Superior temporal gyrus (tissue), 1 donor: Measurements from ENCODE around the gene CCDC60.

ENCODE experiments used
- DNase-seq: peaks from one replicate; pipeline ENCODE4 v3.0.0-alpha.2; 2016; ENCODE audit errors: extremely low spot score

The CCDC60 gene

DNA sequence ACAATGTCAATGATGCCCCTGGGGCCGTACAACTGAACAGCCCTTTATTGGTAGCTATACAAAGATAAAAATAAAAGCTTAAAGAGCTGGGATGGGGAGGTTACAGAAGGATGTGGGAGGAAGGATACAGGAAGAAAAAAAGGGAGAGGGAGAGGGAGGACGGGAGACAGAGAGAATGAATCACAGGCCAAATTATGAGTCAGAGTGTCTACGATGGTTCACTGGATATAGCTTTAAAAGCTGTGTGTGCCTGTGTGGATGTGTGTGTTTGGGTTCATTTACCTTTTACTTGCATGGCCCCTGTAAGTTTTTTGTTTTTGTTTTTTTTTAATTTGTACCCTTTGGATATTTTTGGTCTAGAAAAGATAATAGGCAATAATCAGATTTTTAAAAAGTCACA, 111.9 kb downstream of the CCDC60 start:
- DNase-seq = peak; percentile 43

DNA sequence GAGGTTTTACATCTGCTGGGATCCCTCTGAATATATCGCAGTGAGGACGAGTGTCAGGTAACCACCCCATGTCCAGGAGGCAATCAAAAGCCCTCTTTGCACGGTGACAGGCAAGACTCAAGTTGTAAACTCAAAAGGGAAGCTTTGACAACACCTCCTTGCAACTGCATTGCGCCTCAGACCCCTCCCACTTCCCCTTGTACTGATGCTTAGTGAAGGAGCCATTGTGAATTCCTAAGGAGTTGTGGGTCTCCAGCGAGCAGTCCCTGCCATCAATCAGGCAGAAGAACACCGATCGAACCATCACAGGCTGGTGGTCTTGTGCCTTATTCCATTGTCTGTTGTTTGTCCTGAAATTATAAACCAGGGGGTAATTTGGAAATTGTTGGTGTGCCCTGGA, 112.6 kb downstream of the CCDC60 start:
- DNase-seq = no peak

DNA sequence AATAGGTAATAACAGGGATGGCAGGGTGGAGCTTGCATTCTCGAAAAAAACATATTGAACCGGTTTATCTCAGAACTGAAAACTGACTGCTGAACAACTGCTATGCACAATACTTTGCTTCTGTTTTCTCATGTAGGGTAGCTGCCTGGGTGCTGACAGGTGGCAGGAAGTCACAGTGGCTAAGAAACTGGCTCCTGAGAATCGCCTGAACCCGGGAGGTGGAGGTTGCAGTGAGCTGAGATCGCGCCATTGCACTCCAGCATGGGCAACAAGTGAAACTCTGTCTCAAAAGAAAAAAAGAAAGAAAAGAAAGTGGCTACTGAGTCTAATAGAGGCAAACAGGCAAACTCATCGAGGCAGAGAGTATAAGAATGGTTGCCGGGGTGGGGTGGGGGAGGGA, 113.1 kb downstream of the CCDC60 start:
- no peak for DNase-seq

DNA sequence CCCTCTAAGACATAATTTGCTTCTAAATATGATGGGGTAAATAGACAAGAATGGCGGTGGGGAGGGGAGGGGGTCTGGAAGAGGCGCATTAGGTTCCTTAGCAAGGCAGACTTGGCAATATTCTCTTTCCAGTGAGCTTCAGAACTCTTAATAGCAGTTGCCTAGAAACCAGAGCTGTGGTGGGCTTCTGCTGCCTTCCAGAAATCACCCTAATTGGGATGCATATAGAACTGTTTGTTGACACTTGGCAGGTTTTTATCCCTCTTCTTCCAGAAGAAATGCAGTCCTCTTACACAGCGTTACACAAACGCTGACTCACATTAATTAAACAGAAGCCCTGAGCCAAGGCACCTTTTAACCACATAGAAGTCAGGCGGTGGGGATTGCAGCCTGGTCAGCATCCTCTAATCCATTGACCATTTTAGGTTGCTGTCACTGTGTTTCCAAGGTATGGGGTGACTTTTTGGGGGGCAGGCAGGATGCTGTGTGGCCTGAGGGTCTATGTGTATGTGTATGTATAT, 114.1 kb downstream of the CCDC60 start:
- DNase-seq = no peak

DNA sequence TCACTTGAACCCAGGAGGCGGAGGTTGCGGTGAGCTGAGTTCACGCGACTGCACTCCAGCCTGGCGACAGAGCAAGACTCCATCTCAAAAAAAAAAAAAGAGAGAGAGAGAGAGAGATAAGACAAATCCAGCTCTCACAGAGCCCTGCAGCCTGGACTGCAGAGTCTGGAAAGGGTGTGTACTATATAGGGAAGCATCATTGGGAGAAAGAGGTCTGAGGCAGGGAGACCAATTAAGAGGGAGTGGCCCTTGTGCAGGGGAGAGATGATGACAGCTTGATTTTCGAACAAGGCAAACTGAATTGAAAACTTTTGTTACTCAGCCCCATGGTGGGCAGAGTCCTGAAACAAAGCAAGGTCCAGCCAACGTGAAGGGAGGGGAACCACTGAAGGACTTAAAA, 116.2 kb downstream of the CCDC60 start:
- no peak for DNase-seq

DNA sequence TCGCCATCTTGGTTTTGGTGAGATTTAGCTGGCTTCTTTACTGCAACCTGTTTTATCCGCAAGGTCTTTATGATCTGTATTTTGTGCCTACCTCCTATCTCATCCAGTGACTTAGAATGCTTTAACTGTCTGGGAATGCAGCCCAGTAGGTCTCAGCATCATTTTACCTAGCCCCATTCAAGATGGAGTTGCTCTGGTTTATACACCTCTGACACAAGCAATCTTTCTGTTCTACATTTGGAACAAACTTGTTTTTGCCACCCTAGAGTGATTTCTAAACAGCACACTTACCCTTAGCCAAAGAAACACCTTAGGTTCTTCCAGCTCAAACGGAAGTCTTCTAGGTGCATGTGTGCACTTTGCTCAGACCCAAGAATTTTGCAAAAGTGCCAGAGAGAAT, 122.3 kb downstream of the CCDC60 start:
- no peak for DNase-seq

DNA sequence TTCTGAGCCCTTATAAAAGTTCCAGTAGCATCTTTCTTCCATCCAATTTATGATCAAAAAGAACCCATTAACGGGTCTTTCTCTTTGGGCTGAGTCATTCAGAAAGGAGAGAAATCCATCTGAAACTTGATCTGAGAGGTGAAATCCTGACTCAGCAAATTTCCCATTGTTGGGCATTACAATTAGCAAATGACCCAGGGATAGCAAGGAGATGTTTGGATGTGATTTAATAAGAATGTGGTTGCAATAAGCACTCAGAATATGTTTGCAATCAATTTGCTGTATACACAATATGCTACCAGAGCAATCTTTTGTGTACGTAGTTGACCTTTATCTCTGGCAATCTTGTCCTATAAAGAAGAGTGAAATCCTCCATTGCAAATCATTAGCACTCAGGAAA, 122.7 kb downstream of the CCDC60 start:
- no peak for DNase-seq

DNA sequence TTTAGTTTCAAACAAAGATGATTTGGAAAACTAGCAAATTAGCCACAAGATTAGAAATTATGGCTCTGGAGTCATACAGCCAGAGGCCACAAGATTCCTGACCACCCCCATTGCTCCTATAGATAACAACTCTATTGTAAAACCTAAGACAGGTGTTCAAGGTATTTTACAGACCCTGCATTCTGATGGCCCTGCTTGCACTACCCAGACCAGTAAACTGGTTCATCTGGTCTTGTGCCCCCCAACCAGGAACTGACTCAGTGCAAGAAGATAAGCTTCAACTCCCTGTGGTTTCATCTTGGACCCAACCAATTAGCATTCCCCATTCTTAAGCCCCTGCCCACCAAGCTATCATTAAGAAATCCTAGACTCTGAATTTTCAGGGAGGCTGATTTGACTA, 125.0 kb downstream of the CCDC60 start:
- no peak for DNase-seq

DNA sequence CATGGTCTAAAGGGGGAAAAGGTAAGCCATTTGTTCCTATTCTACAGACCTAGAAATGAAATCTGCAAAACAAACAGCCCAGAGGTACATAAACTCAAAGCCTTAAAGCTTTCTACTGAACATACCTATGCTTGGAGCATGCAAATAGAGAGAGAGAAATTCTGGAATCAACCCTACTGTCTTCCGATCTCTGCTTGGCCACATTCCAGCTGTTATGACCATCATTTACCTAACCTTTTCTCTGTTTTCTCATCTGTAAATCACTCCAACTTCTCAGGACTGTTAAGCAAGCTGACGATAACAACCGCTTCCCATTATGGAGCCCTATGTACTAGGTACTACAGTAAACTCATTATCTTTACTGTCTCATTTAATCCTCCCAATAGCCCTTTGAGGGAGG, 126.3 kb downstream of the CCDC60 start:
- no peak for DNase-seq

DNA sequence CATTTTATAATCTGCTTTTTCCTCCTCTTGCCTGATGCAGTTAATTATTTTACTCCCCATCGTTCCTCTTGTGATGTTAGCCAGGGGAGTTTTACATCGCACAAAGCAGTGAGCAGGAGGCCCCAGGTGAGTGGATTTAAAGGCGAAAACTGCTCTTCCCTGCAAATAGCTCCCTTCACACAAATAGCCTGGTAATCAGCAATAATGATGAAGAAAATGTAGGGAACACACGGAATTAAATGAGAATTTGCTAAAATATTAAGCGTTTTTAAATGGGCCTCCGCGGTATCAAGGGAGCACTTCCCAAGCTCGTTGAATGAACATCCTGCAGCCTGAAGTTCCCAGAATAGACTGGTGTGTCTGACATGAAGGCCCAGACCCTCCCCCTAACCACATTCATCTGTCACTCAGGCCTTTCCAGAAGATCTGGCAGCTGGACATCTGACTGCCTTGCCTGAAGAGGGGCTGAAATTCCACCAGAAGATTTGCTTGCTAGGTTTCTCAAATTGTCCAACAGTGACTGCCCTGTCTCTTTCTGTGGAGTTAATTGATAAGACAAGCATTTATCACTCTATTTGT, 127.2 kb downstream of the CCDC60 start:
- no peak for DNase-seq

DNA sequence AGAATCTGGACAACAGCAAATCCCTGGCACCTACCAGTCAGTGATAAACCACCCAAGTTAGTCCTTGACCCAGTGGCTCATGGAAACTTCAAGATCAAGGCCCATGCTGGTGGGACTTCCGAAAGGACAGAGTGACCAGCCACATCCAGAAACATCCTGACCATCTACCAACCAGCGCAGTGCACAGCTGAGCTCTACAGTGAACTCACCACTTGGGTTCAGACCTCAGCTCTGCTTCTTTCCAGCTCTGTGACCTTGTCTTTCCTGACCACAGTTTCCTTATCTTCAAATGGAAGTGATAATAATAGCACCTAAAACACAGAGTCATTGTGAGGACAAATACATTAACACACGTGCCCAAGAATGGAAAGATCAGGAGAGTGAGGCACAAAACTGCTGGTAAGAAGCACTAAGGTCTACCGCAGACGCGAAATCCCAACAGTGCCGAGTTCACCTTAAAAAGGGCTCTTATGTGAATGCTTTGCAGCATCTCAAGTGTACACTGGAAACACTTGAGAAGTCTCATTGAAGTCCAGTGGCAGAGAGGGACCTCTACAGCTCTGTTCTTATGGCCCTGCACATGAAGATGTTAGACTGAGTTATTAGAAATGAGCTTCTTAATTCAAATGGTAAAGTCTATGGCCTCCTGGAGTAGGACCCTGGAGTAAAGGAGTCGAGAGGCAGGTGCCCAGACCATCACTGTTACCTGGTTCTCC, 128.8 kb downstream of the CCDC60 start:
- no peak for DNase-seq

DNA sequence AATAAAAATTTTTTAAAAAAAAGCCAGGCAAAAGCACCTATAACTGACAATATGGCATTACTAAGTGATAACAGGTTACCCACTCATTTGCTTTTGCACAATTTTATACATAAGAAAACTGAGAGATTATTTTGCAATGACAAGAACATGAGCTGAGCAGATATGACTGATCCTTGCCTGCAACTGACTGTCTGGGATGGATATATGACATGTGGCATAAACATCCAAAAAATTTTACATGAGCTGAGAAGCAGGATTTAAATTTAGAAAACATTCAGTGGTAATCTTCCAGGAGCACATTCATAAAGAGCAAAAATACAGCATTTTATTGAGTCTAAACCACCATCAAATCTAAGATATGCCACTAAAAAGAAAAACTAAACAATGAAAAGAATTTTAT, 133.8 kb downstream of the CCDC60 start:
- no peak for DNase-seq

DNA sequence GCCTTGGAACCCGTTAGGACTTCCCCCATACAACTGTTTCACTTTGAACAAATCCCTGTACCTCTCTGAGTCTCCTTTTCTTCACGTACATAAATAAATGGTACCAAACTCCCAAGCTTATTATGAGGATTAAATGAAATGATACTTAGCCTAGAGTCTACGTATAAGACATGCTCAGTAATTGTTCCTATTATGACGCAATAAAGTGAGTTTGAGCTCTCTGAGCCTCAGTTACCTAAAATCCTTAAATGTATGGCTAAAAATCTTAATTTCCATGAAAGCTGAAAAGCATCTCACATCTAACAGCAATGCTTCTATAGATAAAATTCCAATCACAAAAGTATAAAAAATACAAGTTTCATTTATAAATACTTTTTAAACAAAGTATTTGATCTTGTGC, 141.1 kb downstream of the CCDC60 start:
- DNase-seq = no peak

DNA sequence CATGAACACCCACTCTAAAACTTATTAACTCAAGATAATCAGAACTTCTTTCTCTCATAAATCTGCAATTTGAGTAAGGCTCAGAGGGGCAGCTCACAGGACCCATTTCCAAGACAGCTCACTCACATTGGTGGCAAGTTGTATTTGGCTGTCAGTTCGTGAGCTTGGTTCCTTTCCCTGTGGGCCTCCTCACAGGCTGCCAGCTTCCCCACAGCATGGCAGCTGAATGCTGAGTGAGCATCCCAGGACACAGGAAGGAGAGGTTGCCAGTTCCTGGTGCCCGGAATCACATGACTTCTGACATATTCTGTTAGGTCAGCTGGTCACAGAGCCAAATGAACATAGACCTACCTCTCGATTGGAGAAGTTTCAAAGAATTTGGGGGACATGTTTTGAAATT, 142.4 kb downstream of the CCDC60 start:
- DNase-seq = no peak

DNA sequence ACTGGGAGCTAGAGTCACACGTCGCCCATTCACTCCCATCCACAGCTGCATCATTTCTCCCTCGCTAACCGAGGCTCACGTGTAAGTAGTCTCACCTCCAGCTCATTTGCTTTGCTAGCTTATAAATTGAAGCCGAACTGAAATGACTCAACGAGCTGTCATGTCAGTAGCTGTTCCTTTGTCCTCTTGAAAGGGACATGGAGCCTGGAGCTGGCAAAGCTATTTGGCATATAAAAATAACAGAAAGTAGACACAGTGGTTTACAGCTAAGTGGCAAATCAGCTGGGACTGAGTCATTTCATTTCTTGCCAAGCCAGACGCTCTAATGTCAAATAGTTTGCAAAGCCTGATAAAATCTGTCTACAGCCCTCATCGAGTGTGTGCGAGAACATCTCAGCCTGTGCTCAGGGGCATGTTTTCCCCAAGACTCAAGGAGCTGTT, 144.6 kb downstream of the CCDC60 start:
- peak; percentile 56 for DNase-seq

DNA sequence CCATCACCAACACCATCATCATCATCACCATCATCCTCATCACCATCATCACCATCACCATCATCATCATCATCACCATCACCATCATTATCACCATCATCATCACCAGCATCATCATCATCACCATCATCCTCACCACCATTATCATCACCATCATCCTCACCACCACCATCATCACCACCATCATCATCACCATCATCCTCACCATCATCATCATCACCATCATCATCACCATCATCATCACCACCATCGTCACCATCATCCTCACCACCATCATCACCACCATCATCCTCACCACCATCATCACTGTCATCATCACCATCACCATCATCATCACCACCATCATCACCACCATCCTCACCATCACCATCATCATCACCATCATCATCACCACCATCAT, 146.0 kb downstream of the CCDC60 start:
- DNase-seq = no peak

DNA sequence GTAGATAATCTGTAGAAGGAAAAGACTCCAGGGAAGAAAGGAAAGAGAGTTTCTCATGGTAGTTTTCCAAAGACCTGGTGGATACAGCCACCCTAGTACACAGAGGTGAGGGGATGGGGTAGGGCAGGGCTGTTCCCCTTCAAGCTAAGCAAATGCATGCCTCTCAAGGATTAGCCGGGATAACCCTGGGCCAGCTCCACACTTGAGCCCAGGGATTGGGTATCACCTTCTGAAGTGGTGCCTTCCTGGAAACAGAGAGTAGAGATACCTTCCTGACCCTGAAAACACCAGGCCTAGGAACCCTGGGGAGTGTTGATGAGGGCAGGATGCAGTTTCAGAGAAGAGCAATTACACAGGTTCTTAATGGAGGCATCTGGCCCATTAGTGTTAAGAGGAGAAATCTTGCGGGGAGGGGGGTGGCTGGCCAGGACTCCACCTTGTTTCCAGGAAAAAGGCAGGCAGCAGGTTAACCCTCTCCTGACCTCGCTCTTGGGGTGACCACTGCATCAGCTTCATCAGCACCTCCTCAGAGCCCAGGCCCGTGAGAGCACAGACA, 152.1 kb downstream of the CCDC60 start:
- DNase-seq = no peak

DNA sequence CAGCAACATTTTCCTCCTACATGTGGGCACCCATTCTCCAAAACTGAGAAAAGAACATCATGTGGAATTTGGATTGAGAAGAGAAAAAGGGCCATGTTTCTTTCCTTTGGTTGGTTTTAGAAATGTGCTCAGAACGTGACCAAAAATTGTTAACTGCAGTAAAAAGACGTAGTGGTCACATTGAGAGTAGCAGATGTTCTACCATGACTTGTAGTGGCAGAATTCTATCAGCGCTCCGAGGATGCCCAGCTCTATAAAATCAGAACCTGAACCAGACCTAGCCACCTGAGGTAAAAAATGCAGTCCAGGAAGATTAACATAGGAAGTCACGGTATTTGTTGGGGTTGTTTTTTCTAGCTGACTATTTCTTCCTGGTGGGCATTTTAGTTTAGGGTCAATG, 157.3 kb downstream of the CCDC60 start:
- DNase-seq = no peak

DNA sequence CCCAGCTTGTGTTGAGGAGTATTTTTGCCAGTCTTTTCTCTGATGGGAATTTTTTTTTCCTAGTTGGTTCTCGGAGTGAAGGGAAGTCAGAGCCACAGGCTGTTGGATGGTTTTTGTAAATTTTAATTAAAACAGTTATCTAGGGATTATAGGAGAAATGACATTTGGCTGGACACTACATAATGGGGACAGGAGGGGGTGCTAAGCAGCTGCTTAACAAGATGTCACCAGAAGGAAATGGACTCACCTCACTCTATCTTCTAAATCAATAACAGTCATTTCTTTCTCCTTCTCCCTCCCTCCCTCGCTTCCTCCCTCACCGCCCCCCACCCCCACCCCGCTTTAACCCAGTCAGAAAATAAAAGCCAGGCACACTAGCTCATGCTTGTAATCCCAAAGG, 165.7 kb downstream of the CCDC60 start:
- no peak for DNase-seq

DNA sequence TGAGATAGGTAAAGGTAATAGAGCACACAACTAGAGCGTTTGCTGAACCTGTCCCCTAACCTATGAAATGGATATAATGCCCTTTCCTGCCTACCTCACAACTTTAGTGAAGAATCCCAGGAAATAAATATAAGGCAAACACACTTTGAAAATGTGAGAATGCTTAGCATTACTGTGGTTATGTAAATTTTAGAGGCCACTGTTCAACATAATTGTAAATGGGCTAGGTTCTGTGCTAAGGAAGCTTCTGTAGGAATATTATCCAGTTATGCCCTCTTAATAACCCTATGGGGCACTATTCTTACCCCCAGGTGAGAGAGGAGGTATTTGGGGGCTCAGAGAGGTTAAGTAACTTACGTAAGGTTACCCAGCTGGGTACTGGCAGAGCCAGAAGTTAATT, 166.5 kb downstream of the CCDC60 start:
- DNase-seq = no peak

DNA sequence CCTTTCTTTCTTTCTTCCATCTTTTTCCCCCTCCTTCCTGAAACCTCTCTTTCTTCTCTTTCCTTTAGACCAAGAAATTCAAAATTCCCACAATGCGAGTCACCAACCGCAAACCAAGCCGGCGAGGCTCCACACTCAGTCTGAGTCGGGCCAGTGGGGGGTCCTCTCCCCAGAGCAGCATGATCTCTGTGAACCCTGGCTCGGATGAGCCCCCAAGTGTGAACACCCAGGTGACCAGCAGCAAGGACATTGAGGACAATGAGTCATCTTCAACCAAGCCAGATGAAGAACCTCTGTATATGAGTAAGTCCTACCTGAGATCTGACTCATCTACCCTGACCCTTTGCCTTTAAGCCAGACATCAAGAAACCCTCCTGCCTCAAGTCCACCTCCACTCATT, 170.5 kb downstream of the CCDC60 start:
- no peak for DNase-seq

DNA sequence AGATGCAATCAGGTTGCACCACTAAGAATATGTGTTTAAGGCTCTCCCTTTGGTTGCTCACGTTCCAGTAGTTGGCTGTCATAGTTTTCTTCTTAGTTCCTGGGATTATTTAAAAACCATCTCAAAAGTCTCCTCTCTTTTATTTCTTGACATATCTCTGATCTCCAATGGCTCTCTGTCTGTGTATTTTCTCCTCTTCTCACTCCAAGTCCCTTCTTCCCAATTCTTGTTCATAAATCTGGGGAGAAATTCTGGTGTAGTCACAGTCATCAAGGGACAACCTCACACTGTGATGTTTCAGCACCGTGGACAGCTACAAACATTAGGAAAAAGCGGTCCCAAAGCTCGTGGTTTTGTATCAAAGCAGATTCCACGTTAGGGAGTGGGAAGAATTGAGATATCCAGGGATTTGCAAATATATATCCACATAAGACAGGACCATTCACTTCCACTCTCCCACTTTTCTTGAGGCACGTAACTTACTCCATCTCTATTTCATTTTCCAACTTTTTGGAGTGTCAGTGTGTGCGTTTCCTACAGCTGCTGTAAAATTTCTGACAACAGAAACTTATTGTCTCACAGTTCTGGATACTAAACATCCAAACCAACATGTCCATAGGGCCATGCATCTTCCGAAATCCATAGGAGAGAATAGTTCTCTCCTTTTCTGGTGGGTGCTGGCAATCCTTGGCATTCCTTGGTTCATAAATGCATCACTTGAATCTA, 178.4 kb downstream of the CCDC60 start:
- DNase-seq = no peak

DNA sequence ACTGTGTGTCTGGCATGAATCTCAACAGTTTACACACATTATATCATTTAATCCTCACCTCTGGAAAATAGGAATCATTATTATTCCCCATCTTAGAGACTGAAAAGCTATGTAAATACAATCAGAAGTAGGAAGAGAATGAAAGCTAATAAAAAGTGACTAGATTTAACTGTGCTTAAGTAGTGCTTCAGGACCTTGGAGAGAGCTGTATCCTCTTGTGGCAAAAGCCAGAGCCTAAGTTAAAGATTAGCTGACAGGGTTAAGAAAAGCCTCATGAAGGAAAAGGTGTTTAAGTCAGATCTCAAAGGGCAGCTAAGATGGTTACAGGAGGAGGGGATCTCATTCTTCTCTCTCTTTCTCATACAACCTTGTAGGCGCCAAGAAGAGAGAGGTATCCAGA, 193.7 kb downstream of the CCDC60 start:
- no peak for DNase-seq
